GM10847 (cell line): Measurements from ENCODE around the gene IGSF21.

Experiments used
- POLR2A ChIP-seq: IDR thresholded peaks from 2 replicates; pipeline ENCODE4 v1.6.1; 2011; ENCODE audit not compliant: insufficient read length; ENCODE audit errors: extremely low read depth

IGSF21 gene

DNA sequence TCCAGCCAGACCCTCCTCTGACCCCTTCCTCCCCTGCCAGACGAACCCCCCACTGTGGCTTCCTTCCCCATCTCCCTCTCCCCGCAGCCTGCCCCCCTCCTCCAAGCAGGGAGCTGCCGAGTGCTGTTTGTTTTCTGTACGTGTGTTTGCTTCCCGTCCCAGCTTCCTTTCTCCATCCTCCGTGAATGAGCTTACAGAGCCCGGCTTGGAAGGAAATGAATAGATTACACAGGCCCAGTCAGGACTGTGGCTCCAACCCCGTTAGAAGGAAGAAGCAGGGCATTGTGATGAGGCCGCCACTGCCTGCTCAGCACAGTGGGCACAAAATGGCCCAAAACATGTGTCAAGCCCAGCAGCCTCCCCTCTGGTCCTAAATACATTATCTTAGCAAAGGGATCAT lies 123.2 kb downstream of the IGSF21 start:
- TF ChIP-seq POLR2A, result no peak

DNA sequence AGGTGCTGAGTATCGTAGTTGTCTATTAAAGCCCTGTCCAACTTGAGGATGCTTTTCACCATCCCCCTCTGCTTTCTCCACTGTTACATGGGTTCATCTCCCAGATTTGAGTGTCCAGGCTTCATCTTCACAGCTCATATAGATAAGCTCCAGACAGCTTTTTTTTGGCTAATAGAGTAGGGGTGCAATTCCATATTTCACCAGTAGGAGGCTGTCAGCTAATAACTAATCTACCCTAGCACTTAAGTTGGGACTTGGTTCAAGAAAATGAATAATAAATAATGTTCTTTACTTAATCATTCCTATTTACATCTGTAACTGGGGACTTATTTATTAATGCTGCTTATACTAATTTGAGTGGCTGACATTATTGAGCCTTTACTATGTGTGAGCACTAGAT lies 124.5 kb downstream of the IGSF21 start:
- no peak for TF ChIP-seq POLR2A

DNA sequence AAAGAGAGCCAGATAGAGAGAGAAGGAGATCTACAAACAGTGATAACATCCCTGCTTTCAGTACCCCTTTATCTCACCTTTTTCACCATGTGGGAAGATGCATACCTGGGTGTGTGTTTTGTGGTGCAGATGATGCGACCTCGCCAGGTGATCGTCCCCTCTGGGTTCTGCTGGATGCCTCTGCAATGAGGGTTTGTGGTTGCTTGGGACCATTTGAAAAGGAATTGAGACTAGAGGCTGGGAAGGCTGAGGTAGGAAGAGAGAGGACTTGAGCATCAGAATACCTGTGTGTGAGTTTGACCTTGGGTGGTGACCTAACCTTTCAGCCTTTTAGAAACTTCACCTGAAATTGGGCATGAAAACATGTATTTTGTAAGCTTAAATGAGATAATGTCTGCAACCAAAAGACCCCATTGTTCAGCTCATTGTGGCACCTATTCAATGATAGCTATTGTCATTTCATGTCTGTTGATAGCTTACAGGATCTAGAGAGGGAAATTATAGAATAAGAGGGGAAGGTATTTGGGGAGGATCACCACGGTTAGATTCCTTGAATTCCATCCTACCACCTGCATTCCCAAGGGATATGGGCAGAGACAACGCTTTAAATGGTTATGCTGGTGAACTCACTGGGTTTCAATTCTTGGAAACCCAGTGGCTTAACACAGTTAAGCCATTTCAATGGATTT lies 125.7 kb downstream of the IGSF21 start:
- no peak for TF ChIP-seq POLR2A

DNA sequence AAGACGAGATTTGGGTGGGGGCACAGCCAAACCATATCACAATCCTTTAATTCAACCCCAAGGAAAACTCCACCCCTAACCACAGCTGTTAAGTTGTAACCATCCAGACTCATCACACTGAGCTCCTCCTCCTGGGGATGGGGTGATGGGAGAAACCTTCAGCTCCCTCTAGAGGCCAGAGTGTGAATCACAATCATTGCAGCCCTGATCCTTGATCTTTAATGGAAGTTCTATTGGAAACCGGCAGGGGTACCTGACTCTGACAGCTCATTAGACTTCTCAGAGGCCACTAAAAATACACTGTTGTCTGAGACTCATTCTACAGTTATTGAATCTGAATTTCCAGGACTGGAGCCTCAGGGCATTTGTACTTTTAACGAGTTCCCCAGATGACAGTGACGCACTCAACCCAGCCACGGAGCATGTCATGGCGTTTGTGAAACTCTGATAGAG lies 127.2 kb downstream of the IGSF21 start:
- TF ChIP-seq POLR2A, result no peak

DNA sequence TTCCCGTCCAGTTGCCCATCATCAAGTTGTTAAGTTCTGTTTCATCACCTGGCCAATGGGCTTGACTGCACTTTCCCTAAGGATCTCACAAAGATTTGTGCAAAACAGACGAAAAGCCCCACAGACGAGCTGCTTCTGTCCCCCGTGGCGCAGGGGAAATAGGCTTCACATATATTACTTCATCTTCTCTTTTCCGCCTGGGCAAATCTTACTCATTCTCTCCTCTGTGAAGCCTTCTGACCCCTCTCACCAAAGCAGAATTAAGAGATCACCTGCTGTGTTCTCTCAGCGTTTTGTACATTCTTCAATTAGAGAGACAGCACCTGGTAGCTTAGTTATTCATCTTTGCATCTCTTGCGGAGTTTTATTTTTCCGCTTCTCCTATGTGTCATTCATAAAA lies 129.8 kb downstream of the IGSF21 start:
- no peak for TF ChIP-seq POLR2A

DNA sequence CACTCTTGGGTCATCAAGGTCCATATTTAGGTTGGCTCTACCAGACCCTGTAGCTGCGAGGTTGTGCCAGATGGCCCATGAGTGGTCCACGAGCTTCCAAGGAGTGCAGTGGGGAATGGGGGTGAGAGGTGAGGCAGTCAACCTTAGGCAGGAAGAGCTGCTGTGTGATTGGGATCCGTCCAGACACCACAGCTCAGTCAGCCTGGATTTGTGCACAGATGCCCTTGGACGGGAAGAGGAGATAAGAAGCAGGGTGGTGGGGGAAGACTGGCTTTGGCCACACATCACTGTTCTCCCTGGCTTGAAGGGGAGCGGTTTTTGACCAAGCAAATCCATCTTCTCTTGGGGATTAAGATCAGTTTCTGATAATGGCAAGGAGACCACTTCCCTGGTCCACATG lies 130.6 kb downstream of the IGSF21 start:
- TF ChIP-seq POLR2A, result no peak

DNA sequence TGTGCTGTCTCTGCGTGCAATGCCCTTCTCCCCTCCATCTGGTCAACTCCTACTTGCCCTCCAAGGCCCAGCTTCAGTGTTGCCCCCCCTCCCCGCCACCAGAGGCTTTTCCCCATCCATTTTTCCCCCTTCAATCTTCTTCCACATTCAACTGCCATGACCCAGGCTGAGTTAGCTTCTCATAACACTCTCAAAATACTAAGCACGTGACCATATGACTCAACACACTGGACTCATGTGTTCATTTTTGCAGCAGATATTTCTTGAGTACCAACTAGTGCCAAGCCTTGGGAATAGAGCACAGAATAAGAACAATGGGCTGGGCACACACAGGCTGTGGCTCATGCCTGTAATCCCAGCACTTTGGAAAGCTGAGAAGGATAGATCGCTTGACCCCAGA lies 132.1 kb downstream of the IGSF21 start:
- no peak for TF ChIP-seq POLR2A

DNA sequence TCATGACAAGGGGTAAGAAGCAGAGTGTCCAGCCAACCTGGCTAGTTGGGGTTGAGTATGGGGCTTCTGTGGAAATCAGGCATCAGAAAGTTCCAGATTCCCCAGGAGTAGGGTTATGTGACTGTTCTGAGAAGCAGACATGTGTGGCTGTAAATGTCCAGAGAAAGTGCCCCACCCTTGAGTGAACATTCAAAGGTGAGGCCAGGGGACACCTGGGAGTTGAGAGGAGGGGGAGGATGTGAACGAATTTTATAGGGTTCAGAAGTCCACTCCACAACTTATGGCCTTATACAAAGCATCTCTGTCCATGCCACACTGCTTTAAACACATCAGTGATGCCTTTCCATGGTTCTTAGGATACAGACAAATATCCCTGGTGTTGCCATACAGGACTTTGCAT lies 133.3 kb downstream of the IGSF21 start:
- TF ChIP-seq POLR2A, result no peak

DNA sequence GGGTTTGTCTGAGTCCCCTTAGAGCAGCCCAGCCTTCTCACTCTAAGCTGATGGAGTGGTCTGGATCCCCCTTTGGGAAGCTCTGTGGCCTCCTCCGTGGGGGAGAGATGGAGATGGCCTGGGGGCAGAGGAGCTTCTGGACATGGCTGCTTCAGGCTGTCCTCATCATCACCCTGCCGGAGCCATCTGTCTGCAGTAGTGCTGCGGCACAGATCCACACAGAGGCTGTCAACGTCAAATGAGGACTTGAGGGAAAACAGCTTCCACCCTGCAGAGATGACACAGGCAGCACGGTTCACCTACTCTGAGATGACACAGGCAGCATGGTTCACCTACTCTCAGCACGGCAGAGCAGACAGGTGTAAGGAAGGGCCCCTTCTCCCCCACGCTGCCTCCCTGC lies 134.3 kb downstream of the IGSF21 start:
- no peak for TF ChIP-seq POLR2A

DNA sequence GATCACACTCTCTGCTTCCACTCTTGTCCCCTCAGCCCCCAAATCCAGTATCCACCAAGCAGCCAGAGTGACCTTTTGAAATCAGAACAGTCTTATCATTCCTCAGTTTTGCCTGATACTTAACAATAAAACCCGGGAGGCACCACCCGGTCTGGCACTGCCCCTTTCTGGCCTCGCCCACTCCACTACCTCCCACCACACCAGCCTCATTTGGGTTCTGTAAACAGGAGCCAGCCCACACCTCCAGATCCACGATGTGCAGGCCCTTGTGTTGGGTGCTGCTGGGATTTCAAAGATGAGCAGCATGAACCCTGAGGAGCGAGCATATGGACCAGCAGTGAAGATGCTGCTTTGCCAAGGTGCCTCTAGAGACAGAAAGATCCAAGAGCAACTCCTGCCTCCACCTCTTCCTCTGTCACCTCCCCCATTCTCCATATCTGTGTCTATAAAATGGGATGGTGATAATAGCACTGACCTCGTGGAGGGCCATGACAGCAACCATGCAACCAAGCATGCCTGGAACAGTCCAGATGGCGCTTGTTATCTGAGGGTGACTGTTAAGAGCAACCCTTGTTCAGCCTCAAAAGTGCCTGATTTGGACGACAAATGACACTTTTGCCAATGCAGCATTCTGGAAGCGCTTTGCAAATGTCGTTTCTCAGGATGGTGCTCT lies 136.0 kb downstream of the IGSF21 start:
- TF ChIP-seq POLR2A, result no peak

DNA sequence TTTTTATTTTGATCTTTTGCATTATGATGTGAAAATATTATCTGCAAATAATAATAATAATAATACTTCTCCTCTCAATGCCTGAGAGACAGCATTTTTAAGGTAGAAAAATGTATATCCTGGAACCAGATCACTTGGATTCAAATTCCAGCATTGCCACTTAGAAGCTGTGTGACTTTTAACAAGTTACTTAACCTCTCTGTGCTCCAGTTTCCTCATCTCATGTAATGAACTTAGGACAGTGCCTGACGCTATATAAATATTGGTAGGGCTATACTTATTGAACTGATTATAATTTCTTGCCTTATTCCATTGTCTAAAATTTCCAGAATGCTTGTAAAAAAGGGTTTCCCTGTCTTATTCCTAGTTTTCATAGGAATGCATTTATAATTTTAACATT lies 137.2 kb downstream of the IGSF21 start:
- no peak for TF ChIP-seq POLR2A

DNA sequence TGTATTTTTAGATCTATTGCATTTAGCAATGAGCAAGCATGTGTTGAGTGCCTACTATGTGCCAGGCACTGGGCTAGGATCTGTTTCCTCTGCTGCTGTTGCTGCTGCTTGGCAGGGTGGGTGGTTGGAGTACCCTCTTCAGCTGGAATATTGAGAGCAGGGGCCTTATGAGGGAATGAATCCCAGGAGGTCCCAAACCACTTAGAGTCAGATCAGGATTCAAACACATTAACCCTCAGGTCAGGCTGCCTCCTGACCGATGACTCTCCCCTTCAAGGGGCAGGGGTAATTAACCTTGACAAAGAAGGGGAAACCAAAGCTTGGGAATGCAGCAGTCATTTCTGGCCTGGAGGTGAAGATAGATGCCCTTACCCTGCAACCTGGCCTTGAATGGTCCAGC lies 138.0 kb downstream of the IGSF21 start:
- no peak for TF ChIP-seq POLR2A

DNA sequence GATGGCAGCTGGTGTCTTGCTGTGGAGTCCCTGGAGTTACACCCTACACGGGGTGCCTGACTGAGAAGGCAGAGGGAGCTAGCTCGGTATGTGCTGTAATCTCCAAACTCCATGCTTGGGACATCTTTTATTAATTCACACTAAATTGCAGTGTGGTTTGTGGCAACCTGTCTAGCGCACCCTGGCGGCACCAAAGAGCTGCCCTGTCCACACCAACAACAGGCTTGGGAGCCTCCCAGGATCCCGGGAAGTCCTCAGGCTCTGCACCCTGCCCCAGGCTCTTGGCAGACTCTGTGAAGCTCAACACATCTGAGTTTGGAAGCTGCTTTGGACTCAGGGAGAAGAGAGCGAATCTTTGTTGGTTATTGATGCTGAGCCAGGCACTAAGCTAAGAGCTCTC lies 138.9 kb downstream of the IGSF21 start:
- TF ChIP-seq POLR2A, result no peak

DNA sequence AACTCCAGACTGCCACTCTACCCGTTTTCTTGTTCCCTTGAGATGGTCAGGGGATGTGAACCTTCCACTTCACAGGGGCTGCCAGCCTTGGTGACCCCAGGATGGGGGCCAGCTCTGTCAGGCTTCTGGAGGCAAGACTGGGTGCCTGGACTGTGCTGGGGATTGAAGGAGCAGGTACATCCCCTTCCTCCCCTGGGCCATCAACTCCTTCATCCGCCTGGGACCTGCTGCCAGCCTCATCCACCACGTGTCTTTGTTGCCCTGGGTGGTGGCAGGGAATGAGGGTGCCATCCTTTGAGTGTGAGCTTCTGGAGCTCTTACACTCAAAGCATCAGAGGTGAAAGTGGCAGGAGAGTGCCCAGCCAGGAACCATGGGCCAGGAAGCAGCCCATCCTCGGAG lies 139.6 kb downstream of the IGSF21 start:
- no peak for TF ChIP-seq POLR2A

DNA sequence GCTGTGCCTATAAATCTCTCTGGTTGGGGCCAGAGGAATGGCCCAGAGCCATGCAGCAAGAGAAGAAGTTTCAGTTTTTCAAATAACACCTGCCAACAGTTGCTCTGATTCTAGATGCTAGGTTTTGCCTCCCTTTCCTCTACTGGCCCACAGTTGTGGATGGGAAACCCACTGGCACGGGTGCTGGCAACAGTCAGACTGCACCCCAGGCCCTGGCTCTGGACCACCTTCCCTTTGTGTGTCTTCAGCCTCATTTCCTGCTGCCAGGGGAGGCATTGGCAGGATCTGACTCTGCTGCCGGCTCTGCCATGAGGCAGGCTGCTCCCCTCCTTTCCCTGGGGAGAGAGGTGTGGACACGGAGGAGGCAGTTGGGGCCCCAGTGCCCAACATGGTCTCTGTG lies 142.0 kb downstream of the IGSF21 start:
- no peak for TF ChIP-seq POLR2A

DNA sequence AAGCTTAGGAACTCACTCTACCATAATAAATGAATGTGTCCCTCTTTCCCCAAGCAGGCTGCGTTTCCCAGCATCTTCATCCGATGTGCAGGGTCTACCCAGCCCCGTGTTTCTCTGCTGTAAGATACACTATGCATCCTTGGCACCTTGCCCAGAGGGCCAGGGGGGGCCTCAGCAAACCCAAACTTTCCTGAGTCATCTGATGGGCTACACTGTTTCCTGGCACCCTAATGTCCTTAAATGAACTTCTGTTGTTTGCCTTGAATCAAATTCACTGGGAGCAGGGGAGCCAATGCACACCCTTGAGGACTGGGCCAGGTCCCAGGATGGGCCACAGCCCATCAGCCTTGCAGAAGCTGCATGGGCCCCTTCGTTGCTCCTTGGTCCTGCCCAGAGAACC lies 145.5 kb downstream of the IGSF21 start:
- no peak for TF ChIP-seq POLR2A

DNA sequence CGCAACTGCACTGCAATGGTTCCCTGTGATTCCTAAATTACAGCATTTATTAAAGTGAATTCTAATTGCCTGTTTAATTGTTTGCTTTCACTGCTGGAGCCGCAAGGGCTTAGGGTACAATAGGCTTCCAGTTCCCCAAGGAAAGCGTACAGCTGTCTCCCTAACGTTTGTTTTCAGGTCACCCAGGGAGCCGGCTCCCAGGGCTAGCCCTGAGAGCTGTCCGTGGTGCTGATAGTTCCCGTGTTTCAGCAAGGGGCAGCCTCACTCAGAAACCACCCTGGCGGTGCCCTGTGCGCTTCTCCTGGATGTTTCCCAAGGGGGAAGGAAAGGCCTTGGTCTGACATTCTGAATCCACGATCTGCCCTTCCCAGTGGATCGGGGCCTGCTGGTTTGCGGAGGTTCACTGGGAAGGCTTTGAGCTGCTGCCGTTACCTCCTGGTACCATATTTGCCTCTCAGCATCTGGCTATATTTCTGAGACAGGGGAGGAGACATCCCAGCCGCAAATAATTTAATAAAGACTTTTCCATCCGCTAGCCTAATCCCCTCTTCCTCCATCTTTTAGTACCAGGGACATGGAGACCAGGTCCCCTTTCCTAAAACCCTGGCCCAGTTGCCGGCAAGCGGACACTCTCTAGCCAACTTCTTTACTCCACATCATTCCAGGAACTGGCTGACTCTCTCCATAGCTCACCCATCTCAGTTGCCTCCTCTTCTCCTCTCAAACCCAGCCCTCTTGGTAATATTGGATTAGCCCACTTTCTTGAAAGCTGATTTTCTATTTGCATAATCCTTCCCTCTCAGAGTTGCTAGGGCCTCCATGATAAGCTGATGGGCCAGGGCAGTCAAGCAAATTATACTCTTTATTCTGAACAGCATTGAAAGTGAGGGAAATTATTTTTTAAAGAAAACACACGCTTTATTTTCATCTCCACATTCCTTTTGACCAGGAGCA lies 149.0 kb downstream of the IGSF21 start:
- no peak for TF ChIP-seq POLR2A

DNA sequence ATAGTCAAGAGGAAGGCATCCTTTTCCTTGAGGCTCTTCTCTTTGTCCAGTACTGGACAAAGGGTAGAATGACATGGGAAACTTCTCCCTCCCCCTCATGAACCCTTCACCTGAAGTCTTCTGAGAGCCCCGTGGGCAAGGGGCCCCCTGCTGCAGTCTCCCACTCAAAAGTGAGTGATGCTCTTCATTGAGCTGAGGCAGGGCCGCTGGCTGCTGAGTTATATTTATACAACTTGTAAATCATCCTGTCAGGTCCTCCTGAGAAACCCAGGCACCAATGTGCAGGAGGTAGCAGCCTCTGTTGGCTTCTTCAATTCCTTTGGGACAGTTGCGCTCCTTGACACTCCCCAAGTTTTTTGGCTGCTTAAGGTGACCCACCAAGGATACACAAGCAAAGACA lies 150.2 kb downstream of the IGSF21 start:
- no peak for TF ChIP-seq POLR2A
